Activated naive CD8-positive, alpha-beta T cell treated with anti-CD3 and anti-CD28 coated beads, Interleukin-2, amount 10 ng/mL, durations not matched to agents 7 days and 5 days (primary cell): ENCODE measurements around the gene FUCA1. TPM values are rescaled to one million over a fixed set of nuclear protein-coding genes. Genes with fewer than 3 reads are reported as not detected.

ENCODE experiments used
- total RNA-seq, 2 experiments: library from RNA; stranded (reverse); gene quantifications; one replicate each; pipeline ENCODE4 v1.2.3, GENCODE V29; 2021

The FUCA1 gene
- total RNA-seq, 2 experiments from 2014 or later: 17.2 to 19.6 TPM

Other genes starting within 250 kb of the FUCA1 start
- gene RPL11, start 176.5 kb downstream of the FUCA1 start, total RNA-seq: 1,000 to 10,000 TPM; 1,289 to 1,405 TPM
- 10 to 100 TPM; 27.0 to 27.7 TPM for gene ELOA, start 124.8 kb downstream of the FUCA1 start, total RNA-seq
- 10 to 100 TPM; 64.0 to 64.5 TPM for gene PITHD1, start 89.9 kb downstream of the FUCA1 start, total RNA-seq
- 10 to 100 TPM; 67.0 to 82.5 TPM for gene LYPLA2, start 77.1 kb downstream of the FUCA1 start, total RNA-seq
- 10 to 100 TPM; 18.6 to 19.4 TPM for gene GALE, start 67.5 kb downstream of the FUCA1 start, total RNA-seq
- gene HMGCL, start 42.9 kb downstream of the FUCA1 start, total RNA-seq: 10 to 100 TPM; 35.4 to 37.2 TPM
- 1 to 10 TPM; 2.0 TPM for gene CNR2, start 45.1 kb upstream of the FUCA1 start, total RNA-seq
- gene PNRC2, start 91.5 kb upstream of the FUCA1 start, total RNA-seq: 100 to 1,000 TPM; 188 to 200 TPM
- 100 to 1,000 TPM; 202 to 223 TPM for gene SRSF10, start 112.0 kb upstream of the FUCA1 start, total RNA-seq
- not detected for gene MYOM3, start 243.8 kb upstream of the FUCA1 start, total RNA-seq